Urinary bladder (tissue), 4 donors: Measurements from ENCODE around the gene ALK. TPM values are rescaled to one million over a fixed set of nuclear protein-coding genes. Genes with fewer than 3 reads are reported as not detected.
A peak's percentile ranks its signal among the peaks of the same experiment; 100 is the strongest.

Experiments
- DNase-seq: peaks from one replicate; pipeline ENCODE4 v3.0.0-alpha.2; 2015; ENCODE audit errors: extremely low spot score
- H3K27ac ChIP-seq: one replicate; pipeline ENCODE4 v1.5.1; 2013; ENCODE audit warnings: low read depth, mild to moderate bottlenecking, moderate library complexity
- H3K36me3 ChIP-seq: one replicate; pipeline ENCODE4 v1.6.1; 2013; ENCODE audit warnings: mild to moderate bottlenecking, moderate library complexity; ENCODE audit not compliant: insufficient read depth
- H3K4me1 ChIP-seq: one replicate; pipeline ENCODE4 v1.6.1; 2013; ENCODE audit warnings: mild to moderate bottlenecking, moderate library complexity; ENCODE audit not compliant: insufficient read depth
- H3K4me3 ChIP-seq: one replicate; pipeline ENCODE4 v1.5.1; 2013; ENCODE audit warnings: low read depth, low read length
- WGBS: extraction: QIAGEN DNeasy Blood & Tissue Kit; methylation state at CpG from one replicate; pipeline ENCODE4 v1.1.7; 2013; 5-methylcytosine and 5-hydroxymethylcytosine counted together
- polyA plus RNA-seq: library from polyadenylated mRNA; stranded (reverse); fragments of 200-250 nt; gene quantifications from one replicate; pipeline ENCODE4 v1.2.3, GENCODE V29; 2013
- total RNA-seq: library from RNA; depleted of rRNA; stranded (reverse); fragments of >200 nt; gene quantifications from one replicate; pipeline ENCODE4 v1.2.3, GENCODE V29; 2014
- donor health status: healthy with polysubstance abuse.
- donor health status: healthy.

ALK gene
- total and polyA plus RNA-seq, 2 donors: 0.29 to 1.0 TPM

DNA sequence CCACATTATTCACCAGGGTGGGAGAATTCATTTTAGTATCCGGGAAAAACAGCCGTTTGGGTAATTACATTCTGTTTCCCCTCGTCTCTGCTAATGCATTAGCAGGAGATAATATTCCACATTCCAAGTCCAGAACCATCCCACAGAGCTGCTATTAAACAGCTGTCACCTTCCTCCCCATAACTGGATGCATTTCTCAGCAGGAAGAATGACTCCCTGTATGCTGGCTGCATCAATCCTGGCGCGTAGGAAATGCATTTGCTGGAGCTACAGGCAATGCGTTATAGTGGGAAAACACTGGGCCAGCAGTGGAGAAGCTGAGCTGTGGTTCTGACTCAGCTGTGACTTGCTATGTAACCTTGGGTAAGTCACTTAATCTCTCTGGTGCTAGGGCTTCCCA is 560.2 kb downstream of the ALK start:
- no peak overlapping the region for H3K27ac ChIP-seq
- H3K4me3 ChIP-seq: no peak overlapping the region
- DNase-seq: peak; percentile 26
- H3K36me3 ChIP-seq: no peaks in the 10 kb centered on the region
- no peaks in the 10 kb centered on the region for H3K4me1 ChIP-seq
- 59% methylated on average over 6 of the region's 6 CpGs for WGBS

DNA sequence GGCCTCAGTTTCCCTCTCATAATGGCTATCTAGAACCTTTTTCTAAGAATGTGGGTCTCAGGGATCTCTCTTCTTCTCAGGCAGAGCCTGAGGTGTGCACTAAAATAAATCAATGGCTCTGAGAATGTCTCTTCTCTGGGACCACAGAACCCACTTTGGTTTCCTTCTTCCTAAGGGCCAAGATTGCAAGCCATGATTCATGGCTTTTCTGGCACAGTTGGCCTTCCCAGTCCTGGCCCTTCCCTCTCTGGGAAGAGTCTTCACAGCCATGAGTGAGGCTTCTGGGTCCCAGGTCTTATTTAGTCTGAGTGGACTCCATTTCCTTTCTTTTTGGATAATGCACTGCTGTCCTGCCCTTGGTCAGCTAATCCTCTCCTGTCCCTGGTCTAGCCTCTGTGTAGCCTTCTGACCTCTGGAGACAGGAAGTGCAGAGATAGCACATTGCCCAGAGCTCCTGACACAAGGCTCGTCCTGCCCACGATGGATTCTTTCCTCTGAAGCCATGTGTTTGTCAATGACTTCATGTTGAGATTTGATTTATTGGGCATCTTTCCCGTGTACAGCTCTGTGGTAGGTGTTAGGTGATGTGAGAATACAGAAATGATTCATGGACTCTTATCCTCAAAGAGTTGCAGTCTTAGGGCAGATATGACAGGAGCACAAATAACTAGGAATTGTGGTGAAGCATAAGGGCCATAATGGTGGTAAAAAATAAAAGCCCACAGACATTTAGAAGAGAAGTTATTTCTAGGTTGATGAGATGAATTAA is 561.2 kb downstream of the ALK start:
- WGBS: 32% methylated on average over 3 of the region's 3 CpGs
- no peaks in the 10 kb centered on the region for H3K4me1 ChIP-seq
- no peak for DNase-seq
- no peaks in the 10 kb centered on the region for H3K36me3 ChIP-seq
- no peak overlapping the region for H3K27ac ChIP-seq
- no peak overlapping the region for H3K4me3 ChIP-seq

DNA sequence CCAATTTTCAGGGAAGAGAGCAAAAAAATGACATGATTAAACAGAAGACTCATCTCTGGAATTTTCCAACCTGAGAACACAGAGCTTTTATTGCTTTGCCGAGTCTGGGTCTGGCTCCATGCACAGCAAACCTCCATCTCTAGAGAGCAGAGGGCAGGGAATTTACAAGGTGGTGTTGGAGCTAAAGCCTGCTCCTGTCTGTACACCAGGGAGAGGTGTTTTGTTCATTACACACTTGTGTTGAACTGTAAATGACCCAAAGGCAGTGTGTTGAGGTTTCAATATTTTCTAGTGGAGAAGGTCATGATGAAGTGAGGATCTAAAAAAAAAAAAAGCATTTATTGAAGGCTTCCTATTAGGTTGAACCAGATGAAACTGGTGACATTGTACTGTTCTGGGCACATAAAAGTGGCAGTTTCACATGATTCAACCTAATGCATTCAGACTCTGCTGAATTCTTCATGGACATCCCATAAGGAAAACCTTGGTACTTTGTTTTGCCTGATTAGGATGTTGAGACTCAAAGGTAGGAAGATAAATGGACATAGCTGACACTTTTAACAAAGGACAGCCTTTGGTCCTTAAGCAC is 567.9 kb downstream of the ALK start:
- Histone ChIP-seq H3K4me3 (no peak overlapping the region), H3K4me1 (no peaks in the 10 kb centered on the region), H3K27ac (no peak overlapping the region), H3K36me3 (no peaks in the 10 kb centered on the region)
- 74% methylated on average over 1 of the region's 1 CpG for WGBS
- DNase-seq: no peak

DNA sequence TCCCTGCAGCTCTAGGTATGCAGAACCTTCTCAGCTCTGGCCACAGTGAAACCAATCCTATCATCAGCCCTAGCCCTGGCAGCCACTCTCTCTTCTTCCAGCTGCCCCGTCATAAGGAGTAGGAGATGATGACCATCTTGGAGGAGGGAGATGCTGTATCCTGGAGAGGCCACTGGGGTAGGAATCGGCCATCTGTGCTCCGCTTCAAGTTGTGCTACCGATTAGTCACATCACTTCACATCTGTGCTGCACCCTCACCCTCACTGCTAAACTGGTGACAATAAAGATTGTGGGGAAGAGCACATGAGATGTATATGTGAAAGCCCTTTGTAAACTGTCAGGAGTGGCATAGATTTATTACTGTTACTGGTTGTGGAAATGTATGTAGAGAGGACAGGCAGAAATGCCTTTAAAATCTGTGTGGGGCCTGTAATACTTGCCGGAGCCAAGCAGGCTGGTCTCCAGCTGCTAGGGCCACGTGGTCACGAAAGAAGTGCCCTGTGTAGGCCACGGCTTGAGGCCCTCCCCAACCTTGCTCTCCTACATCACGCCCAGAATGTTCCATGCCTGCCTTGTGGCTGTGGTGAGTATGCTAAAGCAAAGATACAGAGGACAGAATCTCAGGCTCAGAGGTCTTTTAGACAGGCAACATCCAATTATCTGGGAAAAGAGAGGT is 569.3 kb downstream of the ALK start:
- 61% methylated on average over 9 of the region's 9 CpGs for whole genome bisulfite sequencing
- no peaks in the 10 kb centered on the region for H3K4me1 ChIP-seq
- H3K27ac ChIP-seq: no peak overlapping the region
- no peak for DNase-seq
- H3K4me3 ChIP-seq: no peak overlapping the region
- no peaks in the 10 kb centered on the region for H3K36me3 ChIP-seq

DNA sequence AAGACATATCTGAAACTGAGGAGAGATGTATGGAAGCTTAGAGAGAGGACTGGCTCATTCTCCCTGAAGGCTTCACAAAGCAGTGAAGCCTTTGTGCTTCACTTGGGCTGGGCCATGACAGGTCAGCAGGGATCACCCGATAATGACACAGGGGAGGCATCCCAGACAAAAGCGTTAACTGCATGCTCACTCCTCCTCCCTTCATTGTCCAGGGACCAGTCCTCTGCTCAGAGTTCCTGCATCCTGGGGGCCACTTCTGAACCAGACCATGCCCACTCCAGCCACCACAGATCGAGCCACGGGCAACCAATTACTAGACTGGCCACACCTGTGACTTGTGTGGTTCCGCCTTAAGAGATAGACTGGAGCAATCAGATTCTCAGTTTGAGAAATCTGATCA is 570.1 kb downstream of the ALK start:
- H3K4me1 ChIP-seq: no peaks in the 10 kb centered on the region
- 89% methylated on average over 5 of the region's 5 CpGs for WGBS
- H3K4me3 ChIP-seq: no peak overlapping the region
- no peak for DNase-seq
- H3K27ac ChIP-seq: no peak overlapping the region
- no peaks in the 10 kb centered on the region for H3K36me3 ChIP-seq

DNA sequence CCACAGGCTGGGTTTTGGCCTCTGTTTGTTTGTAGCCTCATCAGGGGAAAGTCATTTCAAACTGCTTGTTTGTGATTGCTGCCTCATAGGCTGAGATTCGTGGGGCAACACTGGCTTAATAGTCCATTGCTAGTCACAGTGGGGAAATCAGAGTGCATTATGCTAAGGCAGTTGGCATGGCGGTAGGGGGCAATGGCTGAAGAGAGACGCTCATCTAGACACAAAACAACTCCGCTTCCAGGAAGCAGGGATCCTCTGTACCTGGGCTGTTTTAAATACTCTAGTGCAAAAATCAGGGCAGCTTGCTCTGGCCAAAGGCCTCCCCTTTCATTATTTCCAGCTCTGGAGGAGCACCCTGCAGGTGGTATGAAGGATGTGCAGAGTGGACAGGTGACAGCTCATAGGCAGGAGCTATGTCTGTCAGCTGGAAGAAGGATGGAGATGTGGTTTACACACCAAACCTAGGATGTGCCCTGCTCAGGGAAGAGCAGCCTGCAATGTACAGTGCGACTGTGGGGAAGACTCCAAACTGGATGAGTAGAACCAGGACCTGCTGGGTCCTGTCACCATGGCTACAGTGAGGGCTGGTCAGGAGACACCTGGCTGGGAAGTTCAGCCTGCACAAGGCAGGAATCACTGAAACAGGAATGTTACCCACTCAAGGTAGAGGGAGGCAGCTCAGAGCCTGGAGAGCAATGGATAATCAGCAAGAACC is 571.9 kb downstream of the ALK start:
- DNase-seq: no peak
- WGBS: 90% methylated on average over 5 of the region's 5 CpGs
- no peaks in the 10 kb centered on the region for H3K36me3 ChIP-seq
- no peaks in the 10 kb centered on the region for H3K4me1 ChIP-seq
- no peak overlapping the region for H3K4me3 ChIP-seq
- H3K27ac ChIP-seq: no peak overlapping the region

DNA sequence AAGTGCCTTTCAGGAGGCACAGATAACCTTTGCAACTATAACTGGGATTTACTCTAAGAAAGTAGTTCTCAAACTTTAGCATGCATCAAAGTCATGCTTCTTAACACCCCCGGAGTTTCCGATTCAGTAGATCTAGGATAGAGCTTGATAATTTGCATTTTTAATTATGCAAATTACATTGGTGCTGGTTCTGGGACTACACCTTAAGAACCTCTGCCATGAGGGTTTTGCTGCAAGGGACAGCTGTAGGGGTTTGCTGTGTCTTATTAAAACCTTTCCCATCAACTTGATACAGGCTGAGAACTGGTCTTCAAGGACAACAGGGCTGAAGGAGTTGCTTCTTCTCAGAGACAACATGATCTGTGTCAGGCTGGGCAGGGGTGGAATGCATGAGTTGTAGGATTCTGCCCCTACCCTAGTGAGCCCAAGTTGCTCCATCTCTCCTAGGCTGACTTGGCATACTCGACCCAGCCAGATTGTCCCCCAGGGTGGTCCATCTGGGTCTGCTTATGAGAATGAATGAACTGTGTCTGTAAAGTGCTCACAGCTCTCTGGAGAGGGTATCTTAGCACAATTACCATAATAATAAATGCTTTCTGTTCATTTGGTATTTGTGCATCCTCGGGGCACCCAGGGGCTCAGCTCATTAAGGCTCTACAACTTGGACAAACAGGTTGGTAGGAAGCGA is 573.5 kb downstream of the ALK start:
- WGBS: 75% methylated on average over 5 of the region's 5 CpGs
- no peaks in the 10 kb centered on the region for H3K36me3 ChIP-seq
- no peaks in the 10 kb centered on the region for H3K4me1 ChIP-seq
- no peak overlapping the region for H3K27ac ChIP-seq
- H3K4me3 ChIP-seq: no peak overlapping the region
- DNase-seq: no peak

DNA sequence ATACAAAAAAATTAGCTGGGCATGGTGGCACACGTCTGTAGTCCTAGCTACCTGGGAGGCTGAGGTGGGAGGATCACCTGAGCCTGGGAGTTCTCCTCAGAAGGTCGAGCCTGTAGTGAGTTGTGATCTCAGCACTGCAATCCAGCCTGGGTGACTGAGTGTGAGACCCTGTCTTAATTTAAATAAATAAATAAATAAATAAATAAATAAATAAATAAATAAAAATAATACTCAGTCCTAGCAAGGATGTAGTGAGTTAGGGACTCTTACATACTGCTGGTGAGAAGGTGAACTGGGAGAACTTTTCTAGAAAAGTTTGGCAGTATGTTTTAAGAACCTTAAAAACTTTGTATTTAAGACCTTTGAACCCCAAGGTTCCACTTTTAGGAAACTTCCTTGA is 576.1 kb downstream of the ALK start:
- WGBS: 88% methylated on average over 2 of the region's 2 CpGs
- DNase-seq: no peak
- H3K4me1 ChIP-seq: no peaks in the 10 kb centered on the region

DNA sequence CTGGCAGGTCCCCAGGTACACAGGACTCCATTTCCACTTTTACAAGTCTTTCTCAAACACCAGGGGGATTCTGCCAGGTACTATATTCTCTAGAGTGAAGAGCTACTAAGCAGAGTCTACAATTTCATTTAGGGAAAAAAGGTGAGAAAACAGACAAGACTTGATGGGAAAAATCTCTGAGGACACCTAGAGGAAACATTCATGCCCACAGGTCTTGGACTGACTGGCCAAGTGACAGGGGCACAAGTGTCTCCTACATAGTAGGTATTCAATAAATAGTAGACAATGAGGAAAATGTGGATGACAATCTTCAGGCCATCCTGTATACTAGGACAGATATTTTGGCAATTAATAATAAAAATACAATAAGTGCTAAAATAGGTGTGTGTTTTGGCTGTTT is 577.6 kb downstream of the ALK start:
- no peak for DNase-seq
- H3K27ac ChIP-seq: no peak overlapping the region
- no peaks in the 10 kb centered on the region for H3K4me1 ChIP-seq

More for the DNA sequence above, 576.1 kb downstream of the ALK start:
- Histone ChIP-seq H3K36me3 (no peaks in the 10 kb centered on the region), H3K27ac (no peak overlapping the region), H3K4me3 (no peak overlapping the region)

DNA sequence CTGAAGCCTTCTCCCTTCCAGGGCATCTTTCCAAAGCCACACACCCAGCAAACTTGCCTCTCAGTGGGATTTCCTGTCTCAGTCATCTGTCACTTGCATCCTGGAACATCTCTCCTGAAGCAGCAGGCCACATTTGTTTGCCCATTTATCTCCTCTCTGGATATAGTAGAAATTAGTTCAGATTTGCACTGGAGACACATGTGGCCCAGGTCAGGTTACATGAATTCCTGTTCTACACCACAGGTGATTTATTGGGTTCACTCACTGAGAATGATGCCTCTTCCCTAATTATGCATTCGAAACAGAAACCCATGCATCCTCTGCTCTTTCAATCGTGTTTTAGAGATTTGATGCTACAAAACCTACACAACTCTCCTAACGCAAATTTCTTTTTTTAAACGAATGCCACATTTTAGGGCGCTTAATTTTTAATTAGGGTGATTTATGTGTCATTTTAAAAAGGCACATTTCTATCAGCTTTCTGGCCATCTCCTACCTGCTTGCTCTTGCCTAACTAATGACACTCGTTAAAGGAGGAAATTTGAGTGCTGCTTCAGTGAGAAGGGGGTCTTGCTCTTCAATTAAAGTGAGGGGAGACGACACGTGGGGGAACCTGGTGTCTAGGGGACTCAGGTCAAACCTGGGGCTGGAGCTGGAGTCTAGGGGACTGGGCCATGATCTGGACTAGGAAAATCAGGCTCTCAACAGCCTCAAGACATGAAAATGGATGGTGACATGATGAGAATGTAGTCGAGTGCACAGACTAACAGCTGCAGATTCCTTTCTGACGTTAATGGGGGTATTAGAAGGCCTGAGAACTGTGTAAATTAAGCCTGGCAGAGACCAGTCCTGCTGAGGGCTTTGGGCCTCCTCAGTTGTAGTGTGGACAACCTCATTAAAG is 584.8 kb downstream of the ALK start:
- H3K4me1 ChIP-seq: peaks cover 1% of the 10 kb centered on the region
- WGBS: 76% methylated on average over 10 of the region's 10 CpGs
- H3K4me3 ChIP-seq: no peak overlapping the region
- H3K36me3 ChIP-seq: no peaks in the 10 kb centered on the region
- no peak overlapping the region for H3K27ac ChIP-seq
- DNase-seq: no peak

More for the DNA sequence above, 577.6 kb downstream of the ALK start:
- Histone ChIP-seq H3K36me3 (no peaks in the 10 kb centered on the region), H3K4me3 (no peak overlapping the region)

DNA sequence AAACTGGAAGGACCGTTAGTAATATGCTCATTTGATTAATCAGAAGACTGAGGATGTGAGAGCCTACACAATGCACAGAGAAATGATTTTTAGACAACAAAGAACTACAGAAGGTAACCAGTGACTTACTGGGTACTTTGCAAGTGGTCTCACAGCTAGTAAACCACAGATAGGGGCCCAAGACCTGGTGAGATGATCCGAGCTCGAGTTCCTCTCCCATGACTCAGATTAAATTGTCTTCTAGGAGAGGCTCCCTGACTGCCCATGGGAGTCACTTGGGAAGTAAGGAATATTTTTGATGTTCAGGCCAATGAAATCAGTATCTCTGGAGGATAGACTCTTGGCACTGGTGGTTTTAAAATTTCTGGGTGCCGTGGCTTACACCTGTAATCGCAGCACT is 586.0 kb downstream of the ALK start:
- H3K4me1 ChIP-seq: peaks cover 1% of the 10 kb centered on the region
- DNase-seq: no peak
- H3K27ac ChIP-seq: no peak overlapping the region
- 94% methylated on average over 5 of the region's 5 CpGs for WGBS
- no peaks in the 10 kb centered on the region for H3K36me3 ChIP-seq
- no peak overlapping the region for H3K4me3 ChIP-seq

DNA sequence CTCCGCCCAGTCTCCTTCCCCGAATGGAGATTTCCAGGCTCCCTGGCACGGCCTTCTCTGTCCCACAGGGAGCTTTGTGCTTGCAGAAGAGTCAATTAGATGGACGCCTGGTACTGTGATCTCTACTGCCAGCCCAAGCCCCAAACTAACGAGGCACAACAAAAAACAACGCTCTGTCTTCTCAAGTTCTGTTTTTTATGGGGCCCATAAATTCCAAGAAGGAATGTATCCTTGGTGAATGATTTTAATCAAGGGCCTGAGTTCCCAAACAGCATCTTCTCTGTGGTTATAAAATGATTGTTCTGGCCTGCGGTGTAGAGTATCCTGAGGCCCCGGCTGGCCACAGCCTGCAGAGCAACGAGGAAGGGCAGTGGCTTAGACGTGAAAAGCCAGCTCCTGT is 586.7 kb downstream of the ALK start:
- Histone ChIP-seq H3K4me1 (peaks cover 1% of the 10 kb centered on the region), H3K36me3 (no peaks in the 10 kb centered on the region), H3K4me3 (no peak overlapping the region), H3K27ac (no peak overlapping the region)
- DNase-seq: no peak
- WGBS: 55% methylated on average over 10 of the region's 10 CpGs
